Upper lobe of left lung (tissue), 6 donors: Measurements from ENCODE around the gene NBPF1. TPM values are rescaled to one million over a fixed set of nuclear protein-coding genes. Genes with fewer than 3 reads are reported as not detected.
"Not testable (repeated sequence)": the region's sequence is repeated elsewhere in the genome, so short reads cannot be mapped to it uniquely, and the experiment has no call there.

Experiments used
- ATAC-seq, 2 donors: fragments of 200-7000 bp; cut with Tn5 transposase; one replicate each; pipeline ENCODE4 v1.9.1; 2022; ENCODE audit warnings: mild to moderate bottlenecking in 2 of 2, moderate library complexity in 2 of 2; ENCODE audit not compliant: low FRiP score in 2 of 2
- DNase-seq, 2 donors: peaks; one replicate each; pipeline ENCODE4 v3.0.0-alpha.2; 2019 to 2020
- H3K27ac ChIP-seq, 4 donors: fragments of 200-600 bp; sonication (generic); one replicate each; pipeline ENCODE4 v1.5.1; 2016 to 2019
- H3K27me3 ChIP-seq, 4 donors: fragments of 200-600 bp; sonication (generic); one replicate each; pipeline ENCODE4 v1.5.1; 2017 to 2019
- H3K36me3 ChIP-seq, 4 donors: fragments of 200-600 bp; sonication (generic); one replicate each; pipeline ENCODE4 v1.5.1; 2016 to 2019
- H3K4me1 ChIP-seq, 4 donors: fragments of 200-600 bp; sonication (generic); one replicate each; pipeline ENCODE4 v1.5.1; 2018 to 2019
- H3K4me3 ChIP-seq, 4 donors: fragments of 200-600 bp; sonication (generic); one replicate each; pipeline ENCODE4 v1.5.1; 2017 to 2019; ENCODE audit warnings: mild to moderate bottlenecking in 2 of 4, moderate library complexity in 1 of 4
- H3K9me3 ChIP-seq, 4 donors: fragments of 200-600 bp; sonication (generic); one replicate each; pipeline ENCODE4 v1.5.1; 2018 to 2019
- EP300 ChIP-seq, 4 donors: sonication (generic); formaldehyde crosslinking; IDR thresholded peaks; one replicate each; pipeline ENCODE4 v1.5.1; 2017; ENCODE audit warnings: antibody characterized with exemption in 4 of 4, control low read depth in 2 of 4
- POLR2A ChIP-seq, 4 donors: fragments of 450-650 bp; IDR thresholded peaks; one replicate each; pipeline ENCODE4 v1.5.1; 2016 to 2017; ENCODE audit warnings: antibody characterized with exemption in 4 of 4, mild to moderate bottlenecking in 2 of 4
- POLR2AphosphoS5 ChIP-seq, 2 donors: sonication (generic); formaldehyde crosslinking; IDR thresholded peaks; one replicate each; pipeline ENCODE4 v1.5.1; 2017; ENCODE audit warnings: antibody characterized with exemption in 2 of 2
- WGBS, 2 donors: methylation state at CpG; one replicate each; pipeline ENCODE4 v1.1.5; 2017 to 2018; 5-methylcytosine and 5-hydroxymethylcytosine counted together
- total RNA-seq, 6 donors: library from RNA; depleted of rRNA in 4 of 6; stranded (reverse); fragments of >200 nt in 4 of 6; gene quantifications; one replicate each; pipeline versions ENCODE4 v1.1.0 to v1.2.1, GENCODE V29; 2016 to 2021
- TF ChIP-seq, protein P1 (sequence below), 6 experiments: fragments of 450-650 bp in 4 of 6; fragments of 200-600 bp in 2 of 6; sonication (generic) in 2 of 6; IDR thresholded peaks; one replicate each; pipeline ENCODE4 v1.5.1; 2016 to 2019; ENCODE audit warnings: antibody characterized with exemption in 6 of 6
- donor health status: DM: no; HTN: no; CAD: no; lungs with moderate emphysema.
- donor health status: DM: no; HTN: yes; CAD: no; lungs with severe emphysema.

The NBPF1 gene
- total RNA-seq, result 10 to 100 TPM; 31.6 to 81.7 (median 34.3) TPM

DNA sequence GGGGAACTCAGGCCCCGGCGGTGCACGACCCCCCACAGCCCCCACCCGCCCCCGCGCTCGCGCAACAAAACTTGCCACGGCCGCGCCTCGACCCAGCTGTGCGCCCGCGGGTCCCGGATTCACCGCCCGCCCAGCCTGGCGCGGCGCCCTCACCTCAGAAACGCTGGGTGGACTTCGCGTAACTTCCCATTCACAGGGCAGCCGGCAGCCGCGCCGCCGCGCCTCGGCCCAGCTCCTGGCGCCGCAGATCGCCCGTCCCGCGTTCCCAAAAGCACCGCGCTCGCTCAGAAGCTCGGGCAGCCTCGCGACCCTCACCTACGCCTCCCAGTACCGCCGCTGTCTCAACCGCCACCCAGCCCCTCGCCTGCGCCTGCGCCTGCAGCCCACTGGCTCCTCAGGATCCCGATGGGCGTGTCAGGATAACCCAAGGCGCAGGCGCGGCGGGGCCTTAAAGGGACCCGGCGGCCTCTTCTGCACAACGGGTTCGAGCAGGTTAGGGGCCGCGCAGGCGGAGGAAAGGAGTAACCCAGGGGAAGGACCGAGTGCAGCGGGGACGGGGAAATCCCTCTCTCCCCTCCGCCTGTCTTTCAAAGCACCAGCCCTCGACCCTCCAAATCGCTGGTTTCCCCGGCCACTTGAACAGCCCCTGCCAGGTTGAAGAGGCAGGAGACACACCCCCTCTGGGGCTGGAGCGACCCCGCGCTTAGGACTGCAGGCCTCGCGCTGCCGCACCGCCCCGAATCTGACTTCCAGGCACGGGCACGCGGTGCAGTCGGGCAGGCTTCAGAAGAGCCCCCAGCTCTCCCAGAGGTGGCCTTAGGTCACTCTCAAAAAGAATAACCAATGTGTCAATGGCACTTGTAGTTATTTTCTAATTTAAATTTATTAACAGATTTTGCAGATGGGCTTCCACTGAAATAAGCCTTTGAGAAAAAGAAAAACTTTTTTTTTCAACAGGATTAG lies at the start of gene NBPF1:
TSS of gene NBPF1 (minus strand) at position 380 of the 963 bp plus-strand sequence.
- H3K27ac ChIP-seq, result peak within 1 kb of the TSS; percentile 39 to 84 (median 44)
- WGBS, 2 donors, result 1% methylated on average over 74 to 82 of the region's 82 CpGs
- peak in 2 of 4 donors; percentile 89 to 95 for TF ChIP-seq POLR2A (IDR thresholded peaks at IDR 0.05)
- TF ChIP-seq, protein P1, sequence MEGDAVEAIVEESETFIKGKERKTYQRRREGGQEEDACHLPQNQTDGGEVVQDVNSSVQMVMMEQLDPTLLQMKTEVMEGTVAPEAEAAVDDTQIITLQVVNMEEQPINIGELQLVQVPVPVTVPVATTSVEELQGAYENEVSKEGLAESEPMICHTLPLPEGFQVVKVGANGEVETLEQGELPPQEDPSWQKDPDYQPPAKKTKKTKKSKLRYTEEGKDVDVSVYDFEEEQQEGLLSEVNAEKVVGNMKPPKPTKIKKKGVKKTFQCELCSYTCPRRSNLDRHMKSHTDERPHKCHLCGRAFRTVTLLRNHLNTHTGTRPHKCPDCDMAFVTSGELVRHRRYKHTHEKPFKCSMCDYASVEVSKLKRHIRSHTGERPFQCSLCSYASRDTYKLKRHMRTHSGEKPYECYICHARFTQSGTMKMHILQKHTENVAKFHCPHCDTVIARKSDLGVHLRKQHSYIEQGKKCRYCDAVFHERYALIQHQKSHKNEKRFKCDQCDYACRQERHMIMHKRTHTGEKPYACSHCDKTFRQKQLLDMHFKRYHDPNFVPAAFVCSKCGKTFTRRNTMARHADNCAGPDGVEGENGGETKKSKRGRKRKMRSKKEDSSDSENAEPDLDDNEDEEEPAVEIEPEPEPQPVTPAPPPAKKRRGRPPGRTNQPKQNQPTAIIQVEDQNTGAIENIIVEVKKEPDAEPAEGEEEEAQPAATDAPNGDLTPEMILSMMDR (IDR thresholded peaks at IDR 0.05), result peak in 4 of 6 experiments; percentile 20 to 73 (median 53)
- TF ChIP-seq POLR2AphosphoS5 (IDR thresholded peaks at IDR 0.05), result peak; percentile 68 to 95
- no peak for TF ChIP-seq EP300 (IDR thresholded peaks at IDR 0.05)
- H3K36me3 ChIP-seq, result peaks cover under 1 to 14% (median 2%) of the 10 kb centered on the region in 4 donors
- H3K4me3 ChIP-seq, result peak within 1 kb of the TSS; percentile 47 to 74 (median 56)
- peaks cover 18 to 28% (median 18%) of the 10 kb centered on the region in 4 donors for H3K4me1 ChIP-seq
- ATAC-seq (peak; percentile 94 to 99), DNase-seq (peak; percentile 98 to 100)
- no peaks in the 10 kb centered on the region for H3K27me3 ChIP-seq
- H3K9me3 ChIP-seq, result no peaks in the 10 kb centered on the region

DNA sequence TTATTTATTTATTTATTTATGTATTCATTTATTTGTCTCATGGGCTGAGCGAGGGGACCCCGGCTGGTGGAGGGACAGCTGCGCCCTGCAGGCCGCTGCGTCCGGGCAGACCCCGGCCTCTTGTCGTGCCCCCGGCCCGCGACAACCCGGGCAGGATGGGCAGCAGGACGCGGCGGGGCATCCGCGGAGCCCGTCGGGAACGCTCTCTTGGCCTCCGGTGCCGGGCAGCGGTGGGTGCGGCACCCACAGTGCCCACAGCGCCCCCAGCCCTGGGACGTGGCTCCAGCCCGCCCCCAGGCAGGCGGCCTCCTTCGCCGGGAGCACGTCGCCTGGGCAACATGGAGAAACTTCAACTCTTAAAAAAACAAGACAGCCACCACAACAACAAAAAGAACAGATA lies 44.9 kb upstream of the NBPF1 start:
- not testable (repeated sequence) for H3K27me3 ChIP-seq, H3K4me3 ChIP-seq, DNase-seq, H3K27ac ChIP-seq, H3K4me1 ChIP-seq, H3K36me3 ChIP-seq, H3K9me3 ChIP-seq
- peak; percentile 46 to 72 for ATAC-seq
- 69 to 85% methylated on average over 5 to 22 of the region's 32 CpGs for WGBS, 2 donors

DNA sequence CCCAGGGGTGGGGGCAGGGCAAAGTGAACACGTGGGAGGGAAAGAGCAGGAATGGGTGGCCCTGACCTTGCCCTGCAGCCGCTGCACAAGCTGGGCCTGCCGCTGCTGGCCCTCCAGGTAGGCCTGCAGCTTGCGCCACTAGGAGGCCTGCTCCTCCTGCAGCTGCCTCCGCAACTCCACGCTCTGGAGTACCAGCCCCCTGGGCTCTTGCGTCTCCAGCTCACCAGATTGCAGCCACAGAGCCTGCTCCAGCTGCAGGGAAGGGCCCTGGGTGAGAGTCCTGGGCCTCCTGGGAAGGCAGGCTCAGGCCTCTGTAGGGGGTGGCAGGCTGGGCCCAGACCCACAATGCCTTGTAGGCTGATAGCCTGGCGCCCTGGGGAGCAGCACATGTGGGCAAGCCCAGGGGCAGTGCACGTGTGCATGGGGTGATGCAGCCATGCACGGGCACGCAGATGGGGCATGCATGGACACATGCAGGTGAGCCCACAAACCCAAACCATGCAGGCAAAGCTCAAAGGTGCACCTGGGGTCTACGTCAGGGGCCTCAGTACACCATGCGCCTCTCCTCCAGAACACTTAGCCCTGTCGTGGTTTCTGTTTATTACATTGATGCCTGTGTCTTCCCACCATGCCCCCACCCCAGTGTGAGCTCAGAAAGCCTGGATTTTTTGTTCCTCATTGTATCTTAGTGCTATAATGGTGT lies 43.8 kb upstream of the NBPF1 start:
- peak; percentile 39 to 71 for ATAC-seq
- H3K36me3 ChIP-seq, H3K4me3 ChIP-seq, H3K9me3 ChIP-seq, H3K27me3 ChIP-seq, H3K4me1 ChIP-seq, H3K27ac ChIP-seq, DNase-seq: not testable (repeated sequence)
- no CpG with 5 or more reads among the region's 14 CpGs for WGBS, 2 donors

DNA sequence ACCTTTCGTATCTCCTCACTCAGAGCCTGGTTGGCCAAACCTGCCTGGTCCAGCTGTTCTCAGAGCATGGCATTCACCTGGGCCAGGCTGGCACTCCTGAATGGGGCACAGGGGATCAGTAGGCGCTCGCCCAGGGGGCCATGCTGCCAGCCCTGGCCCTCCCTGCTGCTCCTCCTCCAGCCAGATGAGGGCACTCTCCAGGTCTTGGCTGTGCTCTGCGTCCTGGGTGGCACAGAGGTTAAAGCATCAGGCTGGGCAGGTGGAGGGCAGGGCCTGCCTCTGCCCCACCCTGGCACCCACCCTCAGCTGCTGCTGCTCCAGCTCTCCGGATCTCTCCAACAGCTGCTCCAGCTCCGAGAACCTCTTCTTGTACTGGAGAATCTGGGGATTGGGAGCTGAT lies 43.2 kb upstream of the NBPF1 start:
- H3K27me3 ChIP-seq, H3K27ac ChIP-seq, H3K36me3 ChIP-seq, H3K4me1 ChIP-seq, H3K4me3 ChIP-seq, H3K9me3 ChIP-seq, DNase-seq: not testable (repeated sequence)
- peak in 1 of 2 donors; percentile 71 for ATAC-seq
- no CpG with 5 or more reads among the region's 6 CpGs for WGBS, 2 donors

DNA sequence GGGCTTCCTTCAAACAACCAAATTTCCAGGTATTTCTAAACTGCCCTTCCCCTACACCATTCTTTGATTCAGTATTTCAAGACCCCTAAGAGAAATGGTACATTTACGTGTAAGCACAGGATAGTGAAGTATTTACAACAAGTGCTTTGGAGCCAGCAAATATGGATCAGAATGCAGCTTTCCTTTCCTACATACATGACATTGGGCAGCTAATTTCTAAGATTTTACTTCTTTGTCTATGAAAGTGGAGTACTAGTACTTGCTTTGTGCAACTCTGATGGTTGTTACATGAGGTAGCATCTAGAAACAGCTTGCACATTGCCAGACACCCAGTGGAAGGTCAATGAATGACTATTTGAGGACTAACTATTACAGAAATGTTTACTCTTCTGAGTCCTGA lies 38.2 kb upstream of the NBPF1 start:
- 89 to 94% methylated on average over 1 of the region's 1 CpG for WGBS, 2 donors
- H3K27ac ChIP-seq, H3K4me1 ChIP-seq, ATAC-seq, H3K27me3 ChIP-seq, DNase-seq, H3K9me3 ChIP-seq, H3K4me3 ChIP-seq, H3K36me3 ChIP-seq: not testable (repeated sequence)

DNA sequence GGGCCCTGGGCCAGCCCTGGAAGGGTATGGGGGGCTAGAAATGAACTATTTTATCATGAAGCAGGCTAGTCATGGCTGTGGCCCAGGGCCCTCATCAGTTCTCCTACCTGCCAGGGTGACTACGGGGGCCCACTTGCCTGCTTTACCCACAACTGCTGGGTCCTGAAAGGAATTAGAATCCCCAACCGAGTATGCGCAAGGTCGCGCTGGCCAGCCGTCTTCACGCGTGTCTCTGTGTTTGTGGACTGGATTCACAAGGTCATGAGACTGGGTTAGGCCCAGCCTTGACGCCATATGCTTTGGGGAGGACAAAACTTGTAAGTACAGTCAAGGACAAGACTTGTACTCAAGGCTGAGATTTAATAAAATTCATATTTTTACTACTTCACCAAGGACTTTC lies 36.6 kb upstream of the NBPF1 start:
- 81 to 83% methylated on average over 9 of the region's 9 CpGs for WGBS, 2 donors

DNA sequence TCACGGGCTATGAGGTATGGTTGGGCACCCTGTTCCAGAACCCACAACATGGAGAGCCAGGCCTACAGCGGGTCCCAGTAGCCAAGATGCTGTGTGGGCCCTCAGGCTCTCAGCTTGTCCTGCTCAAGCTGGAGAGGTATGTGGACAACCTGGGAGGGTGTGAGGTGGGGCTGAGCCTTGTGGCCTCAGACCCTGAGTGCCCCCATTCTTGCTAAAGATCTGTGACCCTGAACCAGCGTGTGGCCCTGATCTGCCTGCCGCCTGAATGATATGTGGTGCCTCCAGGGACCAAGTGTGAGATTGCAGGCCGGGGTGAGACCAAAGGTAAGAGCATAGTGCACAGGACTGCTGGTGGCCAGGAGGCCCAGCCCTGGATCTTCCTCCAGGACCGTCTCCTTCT lies 36.0 kb upstream of the NBPF1 start:
- H3K9me3 ChIP-seq, H3K27ac ChIP-seq, ATAC-seq, H3K36me3 ChIP-seq, H3K27me3 ChIP-seq, H3K4me3 ChIP-seq: not testable (repeated sequence)
- peaks cover 6 to 16% (median 7%) of the 10 kb centered on the region in 4 donors for H3K4me1 ChIP-seq
- DNase-seq, result peak in 1 of 2 donors; percentile 20
- 82 to 83% methylated on average over 1 to 5 of the region's 6 CpGs for WGBS, 2 donors

More for the DNA sequence above, 36.6 kb upstream of the NBPF1 start:
- not testable (repeated sequence) for H3K27ac ChIP-seq, H3K36me3 ChIP-seq, H3K27me3 ChIP-seq, H3K9me3 ChIP-seq, ATAC-seq, H3K4me3 ChIP-seq
- H3K4me1 ChIP-seq, result peaks cover 4 to 11% (median 5%) of the 10 kb centered on the region in 4 donors
- peak; percentile 21 to 26 for DNase-seq

DNA sequence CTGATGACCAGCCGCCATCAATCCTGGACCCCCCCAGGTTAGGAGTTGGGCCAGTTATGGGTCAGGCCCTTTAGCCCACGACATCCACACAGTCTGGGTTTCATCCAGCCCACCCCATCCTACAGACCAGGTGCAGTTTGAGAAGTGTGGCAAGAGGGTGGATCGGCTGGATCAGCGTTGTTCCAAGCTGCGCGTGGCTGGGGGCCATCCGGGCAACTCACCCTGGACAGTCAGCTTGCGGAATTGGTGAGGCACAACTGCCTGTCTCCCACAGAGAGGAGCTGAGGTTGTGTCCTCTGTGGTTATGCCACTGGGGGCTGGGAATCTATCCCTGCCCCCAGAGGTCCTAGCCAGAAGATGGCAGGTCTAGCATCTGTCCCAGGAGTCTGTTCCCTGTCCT lies 35.4 kb upstream of the NBPF1 start:
- not testable (repeated sequence) for H3K36me3 ChIP-seq, H3K4me3 ChIP-seq, H3K27me3 ChIP-seq, H3K9me3 ChIP-seq, H3K27ac ChIP-seq, ATAC-seq
- WGBS, 2 donors, result no CpG with 5 or more reads among the region's 8 CpGs
- peaks cover 9 to 22% (median 10%) of the 10 kb centered on the region in 4 donors for H3K4me1 ChIP-seq
- peak; percentile 17 to 60 for DNase-seq

DNA sequence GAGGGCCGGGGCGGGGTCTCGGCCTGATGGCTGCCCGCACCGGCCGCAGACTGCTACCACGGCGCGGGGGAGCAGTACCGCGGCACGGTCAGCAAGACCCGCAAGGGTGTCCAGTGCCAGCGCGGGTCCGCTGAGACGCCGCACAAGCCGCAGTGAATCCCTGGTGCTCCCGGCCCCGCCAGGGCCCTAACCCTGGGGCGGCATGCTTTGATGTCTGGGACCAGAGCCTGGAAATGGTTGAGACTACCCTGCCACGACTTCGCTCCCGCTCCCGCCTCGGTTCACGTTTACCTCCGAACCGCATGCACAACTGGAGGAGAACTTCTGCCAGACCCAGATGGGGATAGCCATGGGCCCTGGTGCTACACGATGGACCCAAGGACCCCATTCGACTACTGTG lies 34.9 kb upstream of the NBPF1 start:
- not testable (repeated sequence) for H3K27me3 ChIP-seq, ATAC-seq, H3K36me3 ChIP-seq, H3K27ac ChIP-seq, H3K9me3 ChIP-seq
- DNase-seq, result peak in 1 of 2 donors; percentile 86
- WGBS, 2 donors, result 60% methylated on average over 9 of the region's 32 CpGs; no CpG with 5 or more reads in 1 of the 2 donors
- Histone ChIP-seq H3K4me1 (peaks cover 14 to 27% (median 15%) of the 10 kb centered on the region in 4 donors), H3K4me3 (peak overlapping the region in 2 of 4 donors; percentile 35 to 38)

DNA sequence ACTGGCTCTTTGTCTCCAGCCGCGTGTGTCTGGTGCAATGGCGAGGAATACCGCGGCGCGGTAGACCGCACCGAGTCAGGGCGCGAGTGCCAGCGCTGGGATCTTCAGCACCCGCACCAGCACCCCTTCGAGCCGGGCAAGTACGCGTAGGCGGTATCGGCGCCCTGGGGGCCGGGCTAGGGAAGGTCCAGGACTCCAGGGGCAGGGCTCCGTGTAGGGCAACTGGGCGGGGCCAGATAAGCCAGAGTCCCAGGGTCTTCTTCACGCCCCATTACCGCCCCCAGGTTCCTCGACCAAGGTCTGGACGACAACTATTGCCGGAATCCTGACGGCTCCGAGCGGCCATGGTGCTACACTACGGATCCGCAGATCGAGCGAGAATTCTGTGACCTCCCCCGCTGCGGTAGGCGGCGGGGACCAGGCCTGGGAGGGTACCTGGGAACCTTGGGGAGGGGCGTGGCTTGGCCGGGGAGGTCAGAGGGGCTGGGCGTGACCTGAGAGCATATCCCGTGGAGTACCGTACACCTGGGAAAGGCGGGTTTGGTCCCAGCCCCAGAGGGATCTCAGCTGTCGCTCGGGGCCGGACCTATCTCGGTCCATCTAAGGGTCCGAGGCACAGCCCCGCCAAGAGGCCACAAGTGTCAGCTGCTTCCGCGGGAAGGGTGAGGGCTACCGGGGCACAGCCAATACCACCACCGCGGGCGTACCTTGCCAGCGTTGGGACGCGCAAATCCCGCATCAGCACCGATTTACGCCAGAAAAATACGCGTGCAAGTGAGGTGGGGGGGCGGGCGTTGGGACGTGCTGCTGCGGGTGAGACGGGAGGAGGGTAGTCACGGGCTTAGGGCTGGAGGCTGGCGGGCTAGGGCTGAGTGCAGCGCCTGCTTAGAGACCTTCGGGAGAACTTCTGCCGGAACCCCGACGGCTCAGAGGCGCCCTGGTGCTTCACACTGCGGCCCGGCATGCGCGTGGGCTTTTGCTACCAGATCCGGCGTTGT lies 34.1 kb upstream of the NBPF1 start:
- not testable (repeated sequence) for H3K9me3 ChIP-seq, H3K36me3 ChIP-seq, H3K27ac ChIP-seq, H3K27me3 ChIP-seq
- peak; percentile 7 to 82 for ATAC-seq
- DNase-seq, result peak; percentile 21 to 84
- peaks cover 22 to 34% (median 22%) of the 10 kb centered on the region in 4 donors for H3K4me1 ChIP-seq
- peak overlapping the region in 3 of 4 donors; percentile 27 to 38 (median 35) for H3K4me3 ChIP-seq
- WGBS, 2 donors, result 19% methylated on average over 11 of the region's 84 CpGs; no CpG with 5 or more reads in 1 of the 2 donors
